K562 (cell line): ENCODE results near the gene TGFB1I1. TPM values are rescaled to one million over a fixed set of nuclear protein-coding genes. Genes with fewer than 3 reads are reported as not detected.

Source experiments
- CXXC5 ChIP-seq: fragments of 250-450 bp; sonication (Bioruptor Pico); IDR thresholded peaks from 2 replicates; pipeline ENCODE4 v1.8.0; 2022; ENCODE audit warnings: inconsistent platforms, mild to moderate bottlenecking, moderate library complexity
- DACH1 ChIP-seq: fragments of 450-650 bp; IDR thresholded peaks from 2 replicates; pipeline ENCODE4 v1.6.1; 2018; ENCODE audit not compliant: partially characterized antibody
- ETS1 ChIP-seq: conservative IDR thresholded peaks from 2 replicates; pipeline ENCODE4 v1.6.1; 2011; ENCODE audit warnings: low read depth, mild to moderate bottlenecking, low read length; ENCODE audit not compliant: control insufficient read depth
- GATA2 ChIP-seq: sonication (generic); formaldehyde crosslinking; IDR thresholded peaks from 2 replicates; pipeline ENCODE4 v1.4.0; 2020; ENCODE audit warnings: mild to moderate bottlenecking, missing genetic modification reagents
- MYBL2 ChIP-seq, 2 experiments: fragments of 450-650 bp in 1 of 2; sonication (generic) in 1 of 2; formaldehyde crosslinking in 1 of 2; IDR thresholded peaks; 2 replicates each; pipeline versions ENCODE4 v1.6.1 to v1.8.1; 2017 to 2022; ENCODE audit warnings: borderline replicate concordance in 1 of 2, inconsistent platforms in 1 of 2, low read depth in 1 of 2, mild to moderate bottlenecking in 1 of 2, missing genetic modification reagents in 1 of 2, moderate library complexity in 1 of 2
- NR2C2 ChIP-seq, 2 experiments: fragments of 200-800 bp in 1 of 2; sonication (Bioruptor generic) in 1 of 2; sonication (generic) in 1 of 2; formaldehyde crosslinking in 1 of 2; IDR thresholded peaks; 2 replicates each; pipeline versions ENCODE4 v1.6.1 to v1.8.0; 2016 to 2022; ENCODE audit warnings: mild to moderate bottlenecking in 1 of 2, missing compliant biosample characterization in 1 of 2, missing genetic modification characterization in 1 of 2, missing genetic modification reagents in 1 of 2
- POLR3A ChIP-seq: IDR thresholded peaks from 2 replicates; pipeline ENCODE4 v1.6.1; 2011; ENCODE audit warnings: borderline replicate concordance, mild to moderate bottlenecking, moderate library complexity; ENCODE audit not compliant: insufficient read length, insufficient read depth; ENCODE audit errors: extremely low read depth
- TAF9B ChIP-seq: fragments of 450-650 bp; IDR thresholded peaks from 2 replicates; pipeline ENCODE4 v1.6.1; 2018; ENCODE audit warnings: mild to moderate bottlenecking; ENCODE audit not compliant: partially characterized antibody
- ZNF830 ChIP-seq: fragments of 250-450 bp; sonication (Bioruptor Pico); IDR thresholded peaks from 2 replicates; pipeline ENCODE4 v1.5.0; 2021; ENCODE audit warnings: mild to moderate bottlenecking
- polyA plus RNA-seq, 8 experiments: library from polyadenylated mRNA; depleted of rRNA in 4 of 8; stranded (reverse) in 5 of 8; unstranded in 3 of 8; fragments of >200 nt; fragmentation: Nextera tagmentation in 2 of 8; fragmentation: Illumina TruSeq in 1 of 8; extraction: Ambion mirVana in 2 of 8; extraction: Trizol in 1 of 8; gene quantifications; 2 replicates each; pipeline versions ENCODE4 v1.2.1 to v1.2.3, GENCODE V29; 2011 to 2014; ENCODE audit warnings: inconsistent platforms in 1 of 8, missing spikeins in 1 of 8
- total RNA-seq, 7 experiments: library from RNA; depleted of rRNA in 6 of 7; stranded (reverse); fragments of >200 nt in 6 of 7; fragmentation: Illumina TruSeq in 2 of 7; extraction: Trizol in 2 of 7; gene quantifications; 2 replicates each; pipeline versions ENCODE4 v1.2.1 to v1.2.3, GENCODE V29; 2011 to 2021; ENCODE audit warnings: low replicate concordance in 1 of 7
- TF ChIP-seq, protein P1 (sequence below): fragments of 450-650 bp; IDR thresholded peaks from 2 replicates; pipeline ENCODE4 v1.6.1; 2016; ENCODE audit warnings: mild to moderate bottlenecking, moderate library complexity
- TF ChIP-seq, protein P2 (sequence below): sonication (generic); IDR thresholded peaks from 2 replicates; pipeline ENCODE4 v1.6.1; 2016

TGFB1I1 gene
- total and polyA plus RNA-seq, 9 of the 15 experiments (the other 6 are each of a cell fraction or from before 2014, with no cell fraction given), result 0.04 to 0.91 (median 0.19) TPM

DNA sequence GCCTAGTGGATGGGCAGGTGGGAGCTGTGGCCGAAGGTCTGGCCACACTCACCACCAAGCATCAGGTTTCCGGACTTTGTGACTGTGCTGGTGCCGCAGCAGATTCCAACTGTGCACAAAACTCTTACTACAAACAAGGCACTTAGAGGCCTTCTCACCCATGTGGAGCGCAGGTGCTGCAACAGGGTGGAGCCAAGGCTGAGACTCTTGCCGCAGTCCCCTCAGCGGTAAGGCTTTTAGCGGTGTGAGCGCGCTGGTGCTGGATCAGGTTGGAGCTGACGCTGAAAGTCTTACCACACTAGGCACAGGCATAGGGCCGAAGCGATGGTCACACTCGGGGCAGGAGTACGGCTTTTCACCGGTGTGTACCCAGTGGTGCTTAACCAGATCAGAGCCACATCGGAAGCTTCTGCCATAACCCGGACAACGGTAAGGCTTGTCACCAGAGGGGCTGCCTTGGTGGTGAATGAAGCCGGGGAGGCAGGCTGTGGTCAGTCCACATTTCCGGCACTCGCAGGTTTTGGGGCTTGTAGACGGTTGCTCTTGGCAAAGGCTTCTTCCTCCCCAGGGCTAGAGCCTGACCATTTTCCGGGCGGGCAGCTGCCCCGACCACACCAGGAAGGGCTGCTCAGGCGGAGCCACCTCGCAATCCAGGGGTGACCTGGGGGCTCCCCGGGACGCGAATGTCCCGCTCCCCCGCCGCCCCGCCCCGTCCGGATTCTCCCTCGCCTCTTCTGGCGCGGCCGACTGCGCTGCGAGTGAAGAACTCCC lies 13.7 kb upstream of the TGFB1I1 start (continued):
- TF ChIP-seq POLR3A (no peak), GATA2 (no peak), CXXC5 (CRISPR knock-in tag) (peak; percentile 25), MYBL2 (IDR thresholded peaks at IDR 0.05; ENCODE audit: low read depth) (no peak), MYBL2 (CRISPR knock-in tag; IDR thresholded peaks at IDR 0.05; ENCODE audit: borderline replicate concordance) (no peak), ETS1 (no peak), ZNF830 (CRISPR knock-in tag) (no peak), DACH1 (no peak), NR2C2 (CRISPR knock-in tag; IDR thresholded peaks at IDR 0.05) (no peak), NR2C2 (tag; IDR thresholded peaks at IDR 0.05) (no peak), TAF9B (no peak)
- TF ChIP-seq, protein P1, sequence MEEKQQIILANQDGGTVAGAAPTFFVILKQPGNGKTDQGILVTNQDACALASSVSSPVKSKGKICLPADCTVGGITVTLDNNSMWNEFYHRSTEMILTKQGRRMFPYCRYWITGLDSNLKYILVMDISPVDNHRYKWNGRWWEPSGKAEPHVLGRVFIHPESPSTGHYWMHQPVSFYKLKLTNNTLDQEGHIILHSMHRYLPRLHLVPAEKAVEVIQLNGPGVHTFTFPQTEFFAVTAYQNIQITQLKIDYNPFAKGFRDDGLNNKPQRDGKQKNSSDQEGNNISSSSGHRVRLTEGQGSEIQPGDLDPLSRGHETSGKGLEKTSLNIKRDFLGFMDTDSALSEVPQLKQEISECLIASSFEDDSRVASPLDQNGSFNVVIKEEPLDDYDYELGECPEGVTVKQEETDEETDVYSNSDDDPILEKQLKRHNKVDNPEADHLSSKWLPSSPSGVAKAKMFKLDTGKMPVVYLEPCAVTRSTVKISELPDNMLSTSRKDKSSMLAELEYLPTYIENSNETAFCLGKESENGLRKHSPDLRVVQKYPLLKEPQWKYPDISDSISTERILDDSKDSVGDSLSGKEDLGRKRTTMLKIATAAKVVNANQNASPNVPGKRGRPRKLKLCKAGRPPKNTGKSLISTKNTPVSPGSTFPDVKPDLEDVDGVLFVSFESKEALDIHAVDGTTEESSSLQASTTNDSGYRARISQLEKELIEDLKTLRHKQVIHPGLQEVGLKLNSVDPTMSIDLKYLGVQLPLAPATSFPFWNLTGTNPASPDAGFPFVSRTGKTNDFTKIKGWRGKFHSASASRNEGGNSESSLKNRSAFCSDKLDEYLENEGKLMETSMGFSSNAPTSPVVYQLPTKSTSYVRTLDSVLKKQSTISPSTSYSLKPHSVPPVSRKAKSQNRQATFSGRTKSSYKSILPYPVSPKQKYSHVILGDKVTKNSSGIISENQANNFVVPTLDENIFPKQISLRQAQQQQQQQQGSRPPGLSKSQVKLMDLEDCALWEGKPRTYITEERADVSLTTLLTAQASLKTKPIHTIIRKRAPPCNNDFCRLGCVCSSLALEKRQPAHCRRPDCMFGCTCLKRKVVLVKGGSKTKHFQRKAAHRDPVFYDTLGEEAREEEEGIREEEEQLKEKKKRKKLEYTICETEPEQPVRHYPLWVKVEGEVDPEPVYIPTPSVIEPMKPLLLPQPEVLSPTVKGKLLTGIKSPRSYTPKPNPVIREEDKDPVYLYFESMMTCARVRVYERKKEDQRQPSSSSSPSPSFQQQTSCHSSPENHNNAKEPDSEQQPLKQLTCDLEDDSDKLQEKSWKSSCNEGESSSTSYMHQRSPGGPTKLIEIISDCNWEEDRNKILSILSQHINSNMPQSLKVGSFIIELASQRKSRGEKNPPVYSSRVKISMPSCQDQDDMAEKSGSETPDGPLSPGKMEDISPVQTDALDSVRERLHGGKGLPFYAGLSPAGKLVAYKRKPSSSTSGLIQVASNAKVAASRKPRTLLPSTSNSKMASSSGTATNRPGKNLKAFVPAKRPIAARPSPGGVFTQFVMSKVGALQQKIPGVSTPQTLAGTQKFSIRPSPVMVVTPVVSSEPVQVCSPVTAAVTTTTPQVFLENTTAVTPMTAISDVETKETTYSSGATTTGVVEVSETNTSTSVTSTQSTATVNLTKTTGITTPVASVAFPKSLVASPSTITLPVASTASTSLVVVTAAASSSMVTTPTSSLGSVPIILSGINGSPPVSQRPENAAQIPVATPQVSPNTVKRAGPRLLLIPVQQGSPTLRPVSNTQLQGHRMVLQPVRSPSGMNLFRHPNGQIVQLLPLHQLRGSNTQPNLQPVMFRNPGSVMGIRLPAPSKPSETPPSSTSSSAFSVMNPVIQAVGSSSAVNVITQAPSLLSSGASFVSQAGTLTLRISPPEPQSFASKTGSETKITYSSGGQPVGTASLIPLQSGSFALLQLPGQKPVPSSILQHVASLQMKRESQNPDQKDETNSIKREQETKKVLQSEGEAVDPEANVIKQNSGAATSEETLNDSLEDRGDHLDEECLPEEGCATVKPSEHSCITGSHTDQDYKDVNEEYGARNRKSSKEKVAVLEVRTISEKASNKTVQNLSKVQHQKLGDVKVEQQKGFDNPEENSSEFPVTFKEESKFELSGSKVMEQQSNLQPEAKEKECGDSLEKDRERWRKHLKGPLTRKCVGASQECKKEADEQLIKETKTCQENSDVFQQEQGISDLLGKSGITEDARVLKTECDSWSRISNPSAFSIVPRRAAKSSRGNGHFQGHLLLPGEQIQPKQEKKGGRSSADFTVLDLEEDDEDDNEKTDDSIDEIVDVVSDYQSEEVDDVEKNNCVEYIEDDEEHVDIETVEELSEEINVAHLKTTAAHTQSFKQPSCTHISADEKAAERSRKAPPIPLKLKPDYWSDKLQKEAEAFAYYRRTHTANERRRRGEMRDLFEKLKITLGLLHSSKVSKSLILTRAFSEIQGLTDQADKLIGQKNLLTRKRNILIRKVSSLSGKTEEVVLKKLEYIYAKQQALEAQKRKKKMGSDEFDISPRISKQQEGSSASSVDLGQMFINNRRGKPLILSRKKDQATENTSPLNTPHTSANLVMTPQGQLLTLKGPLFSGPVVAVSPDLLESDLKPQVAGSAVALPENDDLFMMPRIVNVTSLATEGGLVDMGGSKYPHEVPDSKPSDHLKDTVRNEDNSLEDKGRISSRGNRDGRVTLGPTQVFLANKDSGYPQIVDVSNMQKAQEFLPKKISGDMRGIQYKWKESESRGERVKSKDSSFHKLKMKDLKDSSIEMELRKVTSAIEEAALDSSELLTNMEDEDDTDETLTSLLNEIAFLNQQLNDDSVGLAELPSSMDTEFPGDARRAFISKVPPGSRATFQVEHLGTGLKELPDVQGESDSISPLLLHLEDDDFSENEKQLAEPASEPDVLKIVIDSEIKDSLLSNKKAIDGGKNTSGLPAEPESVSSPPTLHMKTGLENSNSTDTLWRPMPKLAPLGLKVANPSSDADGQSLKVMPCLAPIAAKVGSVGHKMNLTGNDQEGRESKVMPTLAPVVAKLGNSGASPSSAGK, result peak; percentile 89
- TF ChIP-seq, protein P2, sequence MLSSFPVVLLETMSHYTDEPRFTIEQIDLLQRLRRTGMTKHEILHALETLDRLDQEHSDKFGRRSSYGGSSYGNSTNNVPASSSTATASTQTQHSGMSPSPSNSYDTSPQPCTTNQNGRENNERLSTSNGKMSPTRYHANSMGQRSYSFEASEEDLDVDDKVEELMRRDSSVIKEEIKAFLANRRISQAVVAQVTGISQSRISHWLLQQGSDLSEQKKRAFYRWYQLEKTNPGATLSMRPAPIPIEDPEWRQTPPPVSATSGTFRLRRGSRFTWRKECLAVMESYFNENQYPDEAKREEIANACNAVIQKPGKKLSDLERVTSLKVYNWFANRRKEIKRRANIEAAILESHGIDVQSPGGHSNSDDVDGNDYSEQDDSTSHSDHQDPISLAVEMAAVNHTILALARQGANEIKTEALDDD, result no peak
